Stimulated activated CD8-positive, alpha-beta memory T cell treated with anti-CD3 and anti-CD28 coated beads, Interleukin-15, amount 100 ng/mL, for 48 hours (primary cell): ENCODE results near the gene KRTAP24-1.

ENCODE experiments used
- DNase-seq, 2 donors: peaks; one replicate each; pipeline ENCODE4 v3.0.0-alpha.2; 2020; ENCODE audit warnings: low read depth in 2 of 2

Gene KRTAP24-1

DNA sequence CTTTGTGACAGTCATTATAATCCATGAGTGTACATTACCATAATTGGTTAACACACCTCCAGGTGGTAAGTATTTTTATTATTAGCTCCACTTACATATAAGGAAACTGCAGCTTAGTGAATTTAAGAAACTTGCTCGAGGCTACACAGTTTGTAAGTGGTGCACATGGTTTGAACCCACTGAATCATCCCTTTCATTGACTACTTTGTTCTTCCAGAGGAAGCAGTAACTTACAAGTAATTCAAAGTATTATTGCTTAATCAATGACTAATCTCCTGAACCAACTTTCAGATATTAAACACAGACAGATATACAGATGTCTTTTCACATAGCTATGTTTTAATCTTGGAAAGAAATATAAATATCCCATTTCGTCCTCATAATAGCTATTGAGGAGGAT lies 48.1 kb downstream of the KRTAP24-1 start:
- no peak for DNase-seq

DNA sequence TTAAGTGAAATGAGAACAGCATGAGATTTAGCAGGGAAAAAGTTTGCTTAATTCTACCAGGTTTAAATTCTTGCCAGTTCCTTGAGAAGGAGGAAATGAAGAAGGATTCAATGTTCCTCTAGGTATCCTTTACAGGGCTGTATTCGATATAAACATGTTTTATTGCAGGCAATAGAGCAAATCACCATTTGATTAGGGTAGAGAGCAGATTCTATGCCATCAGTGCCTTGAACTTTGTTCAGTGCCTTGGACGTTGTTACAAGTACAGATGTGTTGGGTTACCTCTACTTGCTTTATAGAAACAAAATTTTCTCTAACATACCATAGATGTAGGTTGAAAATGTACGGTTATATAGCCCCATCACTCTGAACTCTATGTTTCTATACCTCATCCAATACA lies 48.7 kb downstream of the KRTAP24-1 start:
- DNase-seq = no peak

DNA sequence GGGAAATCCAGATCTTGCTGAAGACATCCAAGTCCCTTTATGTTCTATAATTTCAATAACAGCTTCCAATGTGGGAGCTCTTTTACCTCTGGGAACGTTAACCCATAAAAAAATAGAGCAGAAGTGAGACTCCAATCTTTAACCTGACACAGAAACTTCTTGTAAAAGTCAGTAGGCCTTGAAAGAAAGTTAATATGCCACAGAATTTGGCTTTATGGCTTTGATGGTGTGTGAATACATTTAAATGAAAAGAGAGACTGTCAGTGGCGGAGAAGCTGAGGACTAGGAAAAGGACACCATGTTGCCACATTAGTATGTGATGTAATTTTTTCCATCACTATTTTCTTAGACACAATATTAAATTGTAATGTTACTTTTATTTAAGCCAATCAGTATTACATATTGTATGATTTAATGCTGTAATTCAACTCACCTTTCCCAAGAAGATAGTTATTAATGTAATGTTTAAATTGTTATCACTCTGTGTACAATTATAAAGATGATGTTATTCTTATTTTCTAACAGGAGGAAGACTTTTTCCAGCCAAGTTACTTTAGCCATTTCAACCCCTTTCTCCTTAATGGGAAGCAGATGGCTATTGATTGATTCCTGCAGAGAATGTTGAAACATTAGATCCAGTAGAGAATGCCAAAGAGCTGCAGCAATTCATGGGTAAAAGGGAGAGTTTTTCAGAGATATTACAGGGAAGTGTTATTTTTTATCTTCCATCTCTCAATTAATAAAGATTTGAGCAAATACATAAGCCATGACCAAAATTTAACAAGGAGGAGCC lies 49.3 kb downstream of the KRTAP24-1 start:
- no peak for DNase-seq

DNA sequence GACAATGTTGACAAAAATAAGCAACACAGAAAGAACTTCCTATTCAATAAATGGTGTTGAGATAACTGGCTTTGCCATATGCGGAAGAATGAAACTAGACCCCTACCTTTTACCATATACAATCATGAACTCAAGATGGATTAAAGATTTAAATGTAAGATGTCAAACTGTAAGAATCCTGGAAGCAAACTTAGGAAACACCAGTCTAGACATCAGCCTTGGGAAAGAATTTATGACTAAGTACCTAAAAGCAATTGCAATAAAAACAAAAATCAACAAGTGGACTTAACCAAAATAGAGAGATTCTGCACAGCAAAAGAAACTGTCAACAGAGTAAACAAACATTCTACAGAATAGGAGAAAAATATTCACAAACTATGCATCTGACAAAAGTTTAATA lies 50.7 kb downstream of the KRTAP24-1 start:
- no peak for DNase-seq
